AG04450 (cell line): ENCODE measurements around the gene ACTN2. TPM values are rescaled to one million over a fixed set of nuclear protein-coding genes. Genes with fewer than 3 reads are reported as not detected.

Source experiments
- CTCF ChIA-PET: fragments of 300-600, 350-600 bp; formaldehyde crosslinking; extraction: SDS; loops from one replicate; lab custom pipeline; 2022; ENCODE audit warnings: antibody characterized with exemption, inconsistent platforms; lab: Charles Lee
- POLR2A ChIA-PET: fragments of 350-600 bp; formaldehyde crosslinking; extraction: SDS; loops from one replicate; lab custom pipeline; 2021; ENCODE audit warnings: antibody characterized with exemption, inconsistent platforms; lab: Yijun Ruan, JAX
- DNase-seq: peaks from one replicate; pipeline ENCODE4 v3.0.0-alpha.2; 2011; ENCODE audit warnings: low read depth, low spot score
- H3K27ac ChIP-seq: one replicate; pipeline ENCODE4 v1.5.1; 2012; ENCODE audit warnings: low read depth, low read length, control low read depth
- H3K27me3 ChIP-seq: one replicate; pipeline ENCODE4 v1.6.0; 2012; ENCODE audit warnings: low read length; ENCODE audit not compliant: control insufficient read depth, insufficient read depth
- H3K4me3 ChIP-seq: 2 replicates; pipeline ENCODE4 v1.5.1; 2011; ENCODE audit warnings: mild to moderate bottlenecking, low read depth, low read length, control low read depth
- H3K9me3 ChIP-seq: 2 replicates; pipeline ENCODE4 v1.5.1; 2012; ENCODE audit warnings: low read length; ENCODE audit not compliant: control insufficient read depth, insufficient read depth
- polyA plus RNA-seq: library from polyadenylated mRNA; depleted of rRNA; stranded (reverse); fragments of >200 nt; gene quantifications from 2 replicates; pipeline ENCODE4 v1.2.3, GENCODE V29; 2011; rRNA removed
- TF ChIP-seq, protein P1 (sequence below): IDR thresholded peaks from 2 replicates; pipeline ENCODE4 v1.5.1; 2011; ENCODE audit warnings: low read depth, low read length, control low read depth, inconsistent platforms

The ACTN2 gene
- polyA plus RNA-seq, 1 experiment: not detected

- CTCF ChIA-PET: interaction anchor here (0.6 kb wide), 1 partner anchor 202 kb away, joined by 5 read pairs; no protein-coding TSS in a partner anchor
- POLR2A ChIA-PET: no interaction called here
Observed at GRCh38 chr1:236812334-236813030, 126.2 kb downstream of the ACTN2 start.

More at GRCh38 chr1:236812334-236813030, 126.2 kb downstream of the ACTN2 start:
- no peak for DNase-seq
- TF ChIP-seq, protein P1, sequence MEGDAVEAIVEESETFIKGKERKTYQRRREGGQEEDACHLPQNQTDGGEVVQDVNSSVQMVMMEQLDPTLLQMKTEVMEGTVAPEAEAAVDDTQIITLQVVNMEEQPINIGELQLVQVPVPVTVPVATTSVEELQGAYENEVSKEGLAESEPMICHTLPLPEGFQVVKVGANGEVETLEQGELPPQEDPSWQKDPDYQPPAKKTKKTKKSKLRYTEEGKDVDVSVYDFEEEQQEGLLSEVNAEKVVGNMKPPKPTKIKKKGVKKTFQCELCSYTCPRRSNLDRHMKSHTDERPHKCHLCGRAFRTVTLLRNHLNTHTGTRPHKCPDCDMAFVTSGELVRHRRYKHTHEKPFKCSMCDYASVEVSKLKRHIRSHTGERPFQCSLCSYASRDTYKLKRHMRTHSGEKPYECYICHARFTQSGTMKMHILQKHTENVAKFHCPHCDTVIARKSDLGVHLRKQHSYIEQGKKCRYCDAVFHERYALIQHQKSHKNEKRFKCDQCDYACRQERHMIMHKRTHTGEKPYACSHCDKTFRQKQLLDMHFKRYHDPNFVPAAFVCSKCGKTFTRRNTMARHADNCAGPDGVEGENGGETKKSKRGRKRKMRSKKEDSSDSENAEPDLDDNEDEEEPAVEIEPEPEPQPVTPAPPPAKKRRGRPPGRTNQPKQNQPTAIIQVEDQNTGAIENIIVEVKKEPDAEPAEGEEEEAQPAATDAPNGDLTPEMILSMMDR: no peak
- Histone ChIP-seq H3K9me3 (no peaks in the 10 kb centered on the region), H3K4me3 (no peak overlapping the region), H3K27me3 (no peaks in the 10 kb centered on the region), H3K27ac (no peak overlapping the region)

Other genes with a start within 250 kb of the ACTN2 start
- 64.8 and 82.4 TPM in 2 replicates for gene LGALS8, start 162.5 kb upstream of the ACTN2 start, polyA plus RNA-seq
- 19.3 and 24.9 TPM in 2 replicates for gene HEATR1, start 82.0 kb upstream of the ACTN2 start, polyA plus RNA-seq
- gene MTR, start 108.8 kb downstream of the ACTN2 start, polyA plus RNA-seq: 11.0 and 13.0 TPM in 2 replicates